ENCODE data around the gene NUMBL. TPM values are rescaled to one million over a fixed set of nuclear protein-coding genes. Genes with fewer than 3 reads are reported as not detected.
A peak's percentile ranks its signal among the peaks of the same experiment; 100 is the strongest.
"Not testable (repeated sequence)": the region's sequence is repeated elsewhere in the genome, so short reads cannot be mapped to it uniquely, and the experiment has no call there.

The NUMBL gene
- total RNA-seq = 10 to 100 TPM in 1 of 2 experiments, 1 to 10 TPM in 1; 9.9 to 11.7 TPM

DNA sequence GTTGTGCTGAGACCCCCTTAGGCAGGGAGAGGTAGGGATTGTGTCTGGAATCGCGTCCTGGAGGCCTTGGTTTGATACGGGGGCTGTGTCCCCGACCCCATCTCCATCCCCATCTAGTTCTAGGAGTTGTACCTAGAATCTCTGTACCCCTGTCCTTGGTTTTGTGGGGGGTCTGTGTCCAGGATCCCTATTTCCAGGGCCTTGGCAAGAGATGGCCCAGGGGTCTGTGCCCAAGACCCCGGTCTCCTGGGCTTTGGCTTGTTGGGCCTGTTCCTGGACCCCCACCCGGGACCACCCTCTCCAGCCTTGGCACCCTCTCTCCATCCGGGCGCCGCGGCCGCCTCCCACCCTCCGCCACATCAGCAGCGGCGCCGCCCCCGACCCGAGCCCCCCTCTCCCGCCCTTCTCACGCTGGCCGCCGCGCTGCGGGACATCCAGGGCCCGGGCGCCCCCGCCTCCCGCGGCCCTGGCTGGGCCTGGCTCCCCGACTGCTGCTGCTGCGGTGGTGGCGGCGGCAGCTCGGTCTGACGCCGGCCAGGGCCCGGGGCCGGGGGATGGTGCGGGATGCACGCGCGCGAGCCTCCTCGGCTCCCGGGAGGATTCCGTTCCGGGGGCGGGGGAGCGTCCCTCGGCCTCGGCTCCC lies at the start of gene NUMBL:
Gene NUMBL (minus strand): TSS at position 602 of the 643 bp plus-strand sequence. CDS start 168 bp downstream, at position 434.
- Mint-ChIP-seq H3K9me3 (no peaks in the 10 kb centered on the region), H3K36me3 (peaks cover 8% of the 10 kb centered on the region), H3K4me1 (peaks cover 3% of the 10 kb centered on the region), H3K4me3 (peak within 1 kb of the TSS; percentile 85), H3K27ac (peak within 1 kb of the TSS; percentile 78), H3K27me3 (no peaks in the 10 kb centered on the region)
- POLR2A ChIA-PET = interaction anchor here (1.5 to 1.7 kb wide), 2 partner anchors 26 to 60 kb away, joined by 5 read pairs; partner anchors contain the start of genes ACTMAP, COQ8B and ITPKC
- no peak for ATAC-seq (ENCODE audit: low read depth)
- DNase-seq = no peak

DNA sequence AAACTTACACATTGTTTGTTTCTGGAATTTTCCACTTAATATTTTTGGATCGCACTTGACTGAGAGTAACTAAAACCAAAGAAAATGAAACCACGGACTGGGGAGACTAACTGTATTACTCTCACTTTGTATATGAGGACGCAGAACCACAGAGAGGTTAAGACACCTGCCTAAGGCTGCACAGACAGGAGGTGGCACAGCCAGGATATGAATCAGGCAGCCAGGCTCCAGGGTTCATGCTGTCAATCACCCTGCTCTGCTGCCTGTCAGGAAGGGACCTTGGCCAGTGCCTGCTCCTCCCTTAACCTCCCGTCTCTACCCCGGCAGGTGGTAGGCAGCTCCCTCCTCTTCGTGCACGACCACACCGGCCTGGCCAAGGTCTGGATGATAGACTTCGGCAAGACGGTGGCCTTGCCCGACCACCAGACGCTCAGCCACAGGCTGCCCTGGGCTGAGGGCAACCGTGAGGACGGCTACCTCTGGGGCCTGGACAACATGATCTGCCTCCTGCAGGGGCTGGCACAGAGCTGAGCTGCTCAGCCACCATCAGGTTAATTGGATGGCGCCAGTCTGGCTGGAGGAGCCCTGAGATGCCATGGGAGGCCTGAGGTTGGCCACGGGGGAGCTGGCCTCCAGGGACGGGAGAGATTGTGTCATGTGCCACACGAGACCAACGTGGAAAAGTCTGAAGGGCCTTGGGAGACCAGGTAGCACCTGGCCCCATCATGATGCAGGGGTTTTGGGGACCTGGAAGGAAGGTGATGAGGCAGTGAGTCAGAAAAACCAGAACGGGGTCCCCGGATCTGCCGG lies 48.8 kb upstream of the NUMBL start:
- POLR2A ChIA-PET = no interaction called here
- Mint-ChIP-seq H3K27me3 (no peaks in the 10 kb centered on the region), H3K36me3 (peaks cover 3% of the 10 kb centered on the region), H3K9me3 (no peaks in the 10 kb centered on the region), H3K4me1 (peaks cover 3% of the 10 kb centered on the region), H3K4me3 (no peak overlapping the region), H3K27ac (no peak overlapping the region)
- DNase-seq = no peak
- ATAC-seq (ENCODE audit: low read depth) = no peak

DNA sequence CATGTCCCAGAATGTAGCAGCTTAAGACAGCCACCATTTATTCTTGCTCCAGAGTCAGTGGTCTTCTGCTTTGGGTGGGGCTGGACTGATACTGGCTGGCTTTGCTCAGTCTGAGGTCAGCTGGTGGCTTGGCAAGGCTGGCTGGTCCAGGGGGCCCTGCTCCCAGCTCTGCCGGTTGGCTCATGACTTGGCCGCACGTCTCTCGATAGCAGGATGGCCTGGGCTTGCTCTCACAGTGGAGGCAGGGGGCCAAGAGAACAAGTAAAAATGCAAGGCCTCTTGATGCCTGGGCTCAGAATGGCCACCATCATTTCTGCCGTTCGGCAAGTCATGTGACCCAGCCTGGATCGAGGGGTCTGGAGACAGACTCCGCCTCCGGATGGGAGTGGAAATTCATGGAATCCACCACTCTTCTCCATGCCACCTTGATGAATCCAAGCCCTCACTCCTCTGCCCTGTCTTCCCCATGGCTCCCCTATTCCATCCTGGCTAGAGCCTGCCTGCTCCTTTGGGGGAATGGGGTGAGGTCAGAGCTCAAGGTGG lies 46.7 kb upstream of the NUMBL start:
- POLR2A ChIA-PET = no interaction called here
- H3K4me1 Mint-ChIP-seq = peaks cover 3% of the 10 kb centered on the region
- no peak for DNase-seq
- no peaks in the 10 kb centered on the region for H3K9me3 Mint-ChIP-seq
- peaks cover 7% of the 10 kb centered on the region for H3K36me3 Mint-ChIP-seq
- H3K27me3 Mint-ChIP-seq = no peaks in the 10 kb centered on the region
- no peak overlapping the region for H3K4me3 Mint-ChIP-seq
- ATAC-seq (ENCODE audit: low read depth) = no peak
- H3K27ac Mint-ChIP-seq = no peak overlapping the region

GRCh38 chr19:40736661-40737060 lies 46.2 kb upstream of the NUMBL start:
- H3K4me1 Mint-ChIP-seq = peaks cover 3% of the 10 kb centered on the region
- no peaks in the 10 kb centered on the region for H3K9me3 Mint-ChIP-seq
- no peak overlapping the region for H3K27ac Mint-ChIP-seq
- DNase-seq (no peak), ATAC-seq (ENCODE audit: low read depth) (no peak)
- H3K27me3 Mint-ChIP-seq = no peaks in the 10 kb centered on the region
- no peak overlapping the region for H3K4me3 Mint-ChIP-seq
- peaks cover 8% of the 10 kb centered on the region for H3K36me3 Mint-ChIP-seq
- POLR2A ChIA-PET = no interaction called here

- Mint-ChIP-seq H3K27ac (peak overlapping the region; percentile 12), H3K36me3 (peaks cover 19% of the 10 kb centered on the region), H3K4me1 (peaks cover 3% of the 10 kb centered on the region), H3K4me3 (no peak overlapping the region), H3K27me3 (no peaks in the 10 kb centered on the region), H3K9me3 (no peaks in the 10 kb centered on the region)
- POLR2A ChIA-PET = interaction anchor here (0.9 kb wide), 1 partner anchor 11 kb away, joined by 3 read pairs; no protein-coding TSS in a partner anchor
- no peak for ATAC-seq (ENCODE audit: low read depth)
- no peak for DNase-seq
Measured at GRCh38 chr19:40735013-40735771, 44.7 kb upstream of the NUMBL start.

DNA sequence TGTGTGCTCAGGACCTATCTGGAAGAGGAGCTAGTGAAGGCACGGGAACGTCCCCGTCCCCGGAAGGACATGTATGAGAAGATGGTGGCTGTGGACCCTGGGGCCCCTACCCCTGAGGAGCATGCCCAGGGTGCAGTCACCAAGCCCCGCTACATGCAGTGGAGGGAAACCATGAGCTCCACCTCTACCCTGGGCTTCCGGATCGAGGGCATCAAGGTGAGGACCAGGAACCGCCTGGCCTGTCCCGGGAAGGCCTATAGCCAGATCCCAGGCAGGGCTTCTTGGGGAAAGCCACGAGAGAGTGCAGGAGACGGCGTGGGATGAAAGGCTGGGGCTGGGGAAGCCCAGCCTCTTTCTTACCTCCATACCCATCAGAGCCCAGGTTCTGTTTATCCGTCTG lies 42.7 kb upstream of the NUMBL start:
- ATAC-seq (ENCODE audit: low read depth) (no peak), DNase-seq (no peak)
- Mint-ChIP-seq H3K9me3 (no peaks in the 10 kb centered on the region), H3K27ac (no peak overlapping the region), H3K4me3 (no peak overlapping the region), H3K27me3 (no peaks in the 10 kb centered on the region), H3K4me1 (no peaks in the 10 kb centered on the region), H3K36me3 (peaks cover 20% of the 10 kb centered on the region)
- POLR2A ChIA-PET = interaction anchor here (1.3 kb wide), 1 partner anchor 12 kb away, joined by 3 read pairs; no protein-coding TSS in a partner anchor

DNA sequence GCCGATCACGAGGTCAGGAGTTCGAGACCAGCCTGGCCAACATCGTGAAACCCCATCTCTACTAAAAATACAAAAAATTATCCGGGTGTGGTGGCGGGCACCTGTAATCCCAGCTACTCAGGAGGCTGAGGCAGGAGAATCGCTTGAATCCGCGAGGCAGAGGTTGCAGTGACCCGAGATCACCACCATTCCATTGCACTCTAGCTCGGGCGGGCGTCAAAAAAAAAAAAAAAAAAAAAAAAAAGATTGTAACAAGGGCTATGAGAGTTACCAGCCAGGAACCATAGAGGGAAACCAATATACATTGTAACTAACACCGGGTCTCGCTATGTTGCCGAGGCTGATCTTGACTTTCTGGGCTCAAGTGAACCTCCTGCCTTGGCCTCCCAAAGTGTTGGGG lies 41.9 kb upstream of the NUMBL start:
- POLR2A ChIA-PET; H3K27ac Mint-ChIP-seq; H3K4me1 Mint-ChIP-seq; H3K4me3 Mint-ChIP-seq; H3K27me3 Mint-ChIP-seq; ATAC-seq (ENCODE audit: low read depth); H3K9me3 Mint-ChIP-seq; DNase-seq: not testable (repeated sequence)
- peaks cover 17% of the 10 kb centered on the region for H3K36me3 Mint-ChIP-seq

- DNase-seq; H3K9me3 Mint-ChIP-seq; ATAC-seq (ENCODE audit: low read depth); H3K4me1 Mint-ChIP-seq; H3K4me3 Mint-ChIP-seq; POLR2A ChIA-PET; H3K27ac Mint-ChIP-seq; H3K27me3 Mint-ChIP-seq: not testable (repeated sequence)
- H3K36me3 Mint-ChIP-seq = peaks cover 22% of the 10 kb centered on the region
Measured at GRCh38 chr19:40730065-40730464, 39.6 kb upstream of the NUMBL start.

DNA sequence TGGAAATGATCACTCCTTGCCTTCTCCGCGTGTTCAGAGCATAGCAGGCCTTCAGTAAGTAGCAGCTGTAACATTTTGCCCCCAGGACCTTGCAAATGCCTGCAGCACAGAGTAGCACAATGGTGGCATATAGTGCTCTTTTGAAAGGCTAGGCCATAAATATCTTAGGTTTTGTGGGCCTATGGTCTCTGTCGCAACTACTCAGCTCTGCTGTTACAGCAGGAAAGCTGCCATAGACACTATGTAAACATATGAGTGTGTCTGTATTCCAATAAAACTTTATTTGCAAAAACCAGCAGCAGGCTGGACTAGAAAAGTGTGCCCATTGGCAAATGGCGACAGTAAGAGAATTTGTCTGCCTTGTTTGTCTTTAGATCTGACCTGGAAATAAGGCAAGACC lies 35.8 kb upstream of the NUMBL start:
- H3K4me1 Mint-ChIP-seq = no peaks in the 10 kb centered on the region
- H3K27ac Mint-ChIP-seq = no peak overlapping the region
- H3K4me3 Mint-ChIP-seq = no peak overlapping the region
- POLR2A ChIA-PET = no interaction called here
- peaks cover 30% of the 10 kb centered on the region for H3K36me3 Mint-ChIP-seq
- no peak for DNase-seq
- H3K9me3 Mint-ChIP-seq = no peaks in the 10 kb centered on the region
- ATAC-seq (ENCODE audit: low read depth) = no peak
- no peaks in the 10 kb centered on the region for H3K27me3 Mint-ChIP-seq

GRCh38 chr19:40724855-40725254 lies 34.4 kb upstream of the NUMBL start:
- H3K9me3 Mint-ChIP-seq = no peaks in the 10 kb centered on the region
- H3K36me3 Mint-ChIP-seq = peaks cover 21% of the 10 kb centered on the region
- H3K27ac Mint-ChIP-seq = no peak overlapping the region
- POLR2A ChIA-PET = interaction anchor here (0.7 to 0.9 kb wide), 2 partner anchors 11 to 64 kb away, joined by 3 read pairs; no protein-coding TSS in a partner anchor
- peaks cover 9% of the 10 kb centered on the region for H3K4me1 Mint-ChIP-seq
- H3K27me3 Mint-ChIP-seq = no peaks in the 10 kb centered on the region
- DNase-seq (no peak), ATAC-seq (ENCODE audit: low read depth) (no peak)
- H3K4me3 Mint-ChIP-seq = no peak overlapping the region

DNA sequence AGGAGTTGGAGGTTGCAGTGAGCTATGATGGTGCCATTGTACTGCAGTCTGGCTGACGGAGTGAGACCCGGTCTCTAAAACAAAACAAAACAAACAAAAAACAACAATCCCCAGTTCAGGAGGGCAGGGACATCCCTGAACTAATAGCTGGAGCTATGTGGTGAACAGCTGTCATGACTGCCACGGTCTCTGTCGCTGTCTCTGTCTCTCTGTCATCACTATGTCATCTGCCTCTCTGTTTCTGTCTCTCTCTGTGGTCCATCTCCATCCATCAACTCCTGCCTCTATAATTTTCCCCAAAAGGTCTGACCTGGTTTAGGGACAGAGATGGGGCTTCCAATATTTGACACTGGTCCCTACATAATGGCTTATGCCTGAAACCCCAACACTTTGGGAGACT lies 33.9 kb upstream of the NUMBL start:
- Mint-ChIP-seq H3K27me3 (no peaks in the 10 kb centered on the region), H3K4me3 (no peak overlapping the region), H3K4me1 (peaks cover 13% of the 10 kb centered on the region), H3K9me3 (no peaks in the 10 kb centered on the region), H3K27ac (no peak overlapping the region), H3K36me3 (peaks cover 21% of the 10 kb centered on the region)
- POLR2A ChIA-PET = interaction anchor here (0.7 to 0.9 kb wide), 2 partner anchors 11 to 65 kb away, joined by 3 read pairs; no protein-coding TSS in a partner anchor
- ATAC-seq (ENCODE audit: low read depth) (no peak), DNase-seq (no peak)

DNA sequence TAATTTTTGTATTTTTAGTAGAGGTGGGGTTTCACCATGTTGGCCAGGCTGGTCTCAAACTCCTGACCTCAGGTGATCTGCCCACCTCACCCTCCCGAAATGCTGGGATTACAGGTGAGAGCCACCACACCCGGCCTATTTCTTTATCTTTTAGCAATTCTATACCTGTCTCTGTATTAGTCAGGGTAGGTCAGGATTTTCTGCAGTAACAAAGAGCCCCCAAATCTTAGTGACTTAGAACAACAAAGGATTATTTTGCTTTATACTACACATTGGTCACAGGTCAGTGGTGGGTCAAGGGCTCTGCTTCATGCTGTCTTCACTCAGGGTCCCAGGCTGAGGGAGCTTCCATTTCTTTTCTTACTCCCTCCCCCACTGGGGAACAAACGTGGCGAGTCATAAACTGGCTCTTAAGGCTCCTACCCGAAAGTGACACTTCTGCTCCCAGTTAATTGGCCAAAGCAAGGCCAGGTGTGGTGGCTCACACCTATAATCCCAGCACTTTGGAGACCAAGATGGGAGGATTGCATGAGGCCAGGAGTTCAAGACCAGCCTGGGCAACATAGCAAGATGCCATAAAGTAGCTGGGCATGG lies 33.3 kb upstream of the NUMBL start:
- no peak for ATAC-seq (ENCODE audit: low read depth)
- H3K36me3 Mint-ChIP-seq = peaks cover 21% of the 10 kb centered on the region

More for the DNA sequence above, 33.3 kb upstream of the NUMBL start:
- no peak overlapping the region for H3K4me3 Mint-ChIP-seq
- POLR2A ChIA-PET = no interaction called here
- no peak overlapping the region for H3K27ac Mint-ChIP-seq
- H3K4me1 Mint-ChIP-seq = peaks cover 17% of the 10 kb centered on the region
- no peaks in the 10 kb centered on the region for H3K9me3 Mint-ChIP-seq
- no peaks in the 10 kb centered on the region for H3K27me3 Mint-ChIP-seq
- no peak for DNase-seq
